HG02938 (cell line): ENCODE measurements around the gene ADAM12.

ENCODE experiments used
- ATAC-seq: cut with Tn5 transposase; IDR thresholded peaks from one replicate; pipeline ENCODE4 v1.9.1; 2021; ENCODE audit warnings: mild to moderate bottlenecking, moderate library complexity; ENCODE audit not compliant: unreplicated experiment

ADAM12 gene

GRCh38 chr10:126157189-126157588, 231.1 kb downstream of the ADAM12 start:
- ATAC-seq, result no peak

- ATAC-seq, result no peak
Observed at GRCh38 chr10:126156503-126156902, 231.8 kb downstream of the ADAM12 start.

- ATAC-seq, result no peak
Observed at GRCh38 chr10:126156012-126156411, 232.3 kb downstream of the ADAM12 start.

- no peak for ATAC-seq
Observed at GRCh38 chr10:126155528-126155927, 232.7 kb downstream of the ADAM12 start.

- no peak for ATAC-seq
Observed at GRCh38 chr10:126153711-126154628, 234.3 kb downstream of the ADAM12 start.

GRCh38 chr10:126147866-126148587, 240.2 kb downstream of the ADAM12 start:
- no peak for ATAC-seq

GRCh38 chr10:126146771-126147170, 241.5 kb downstream of the ADAM12 start:
- no peak for ATAC-seq

- no peak for ATAC-seq
Observed at GRCh38 chr10:126143117-126143516, 245.2 kb downstream of the ADAM12 start.

GRCh38 chr10:126140746-126141273, 247.5 kb downstream of the ADAM12 start:
- ATAC-seq, result no peak

- ATAC-seq, result no peak
Observed at GRCh38 chr10:126137562-126138221, 250.6 kb downstream of the ADAM12 start.

GRCh38 chr10:126135941-126136595, 252.2 kb downstream of the ADAM12 start:
- no peak for ATAC-seq

GRCh38 chr10:126135177-126135576, 253.1 kb downstream of the ADAM12 start:
- no peak for ATAC-seq

- no peak for ATAC-seq
Observed at GRCh38 chr10:126133906-126134656, 254.2 kb downstream of the ADAM12 start.

GRCh38 chr10:126133082-126133620, 255.1 kb downstream of the ADAM12 start:
- no peak for ATAC-seq

- ATAC-seq, result no peak
Observed at GRCh38 chr10:126131341-126131740, 256.9 kb downstream of the ADAM12 start.

- ATAC-seq, result no peak
Observed at GRCh38 chr10:126130271-126130710, 258.0 kb downstream of the ADAM12 start.

GRCh38 chr10:126129026-126129425, 259.3 kb downstream of the ADAM12 start:
- no peak for ATAC-seq

- no peak for ATAC-seq
Observed at GRCh38 chr10:126128581-126128980, 259.7 kb downstream of the ADAM12 start.

GRCh38 chr10:126127481-126128029, 260.7 kb downstream of the ADAM12 start:
- no peak for ATAC-seq
